Panc1 (cell line): ENCODE data around the gene MAST3. TPM values are rescaled to one million over a fixed set of nuclear protein-coding genes. Genes with fewer than 3 reads are reported as not detected.

Source experiments
- ATAC-seq: fragments of 200-7000 bp; cut with Tn5 transposase; 2 replicates; pipeline ENCODE4 v1.9.1; 2020; ENCODE audit warnings: mild to moderate bottlenecking, moderate library complexity
- BruUV-seq: library from RNA; stranded (reverse); fragments of 400-500 nt; replicated peaks from 2 replicates; lab custom pipeline; 2021; lab: Mats Ljungman, UMichigan
- CTCF ChIA-PET: fragments of 300-600 bp; sonication (Branson Sonifier 250); formaldehyde crosslinking; loops from one replicate; lab custom pipeline; 2022; ENCODE audit warnings: antibody characterized with exemption; lab: Charles Lee
- POLR2A ChIA-PET: fragments of 300-600 bp; sonication (Branson Sonifier 250); formaldehyde crosslinking; loops from one replicate; lab custom pipeline; 2022; ENCODE audit warnings: antibody characterized with exemption; lab: Charles Lee
- DNase-seq: peaks from one replicate; pipeline ENCODE4 v3.0.0-alpha.2; 2010; ENCODE audit warnings: low read depth, low spot score
- H3K27ac ChIP-seq: 2 replicates; pipeline ENCODE4 v1.5.1; 2011; ENCODE audit warnings: mild to moderate bottlenecking, low read length, inconsistent platforms
- H3K27me3 ChIP-seq: fragments of 200-500 bp; sonication (Bioruptor generic); 2 replicates; pipeline ENCODE4 v1.6.0; 2014; ENCODE audit warnings: low read length, inconsistent platforms; ENCODE audit not compliant: control insufficient read depth, insufficient read depth
- H3K36me3 ChIP-seq: fragments of 200-500 bp; sonication (Bioruptor generic); 2 replicates; pipeline ENCODE4 v1.5.1; 2014; ENCODE audit warnings: inconsistent platforms, mild to moderate bottlenecking, low read length, moderate library complexity; ENCODE audit not compliant: control insufficient read depth, insufficient read depth
- H3K4me1 ChIP-seq: 2 replicates; pipeline ENCODE4 v1.5.1; 2011; ENCODE audit warnings: inconsistent platforms, mild to moderate bottlenecking, low read length, moderate library complexity; ENCODE audit not compliant: control insufficient read depth, insufficient read depth
- H3K4me3 ChIP-seq, 2 experiments: 2 replicates each; pipeline ENCODE4 v1.5.1; 2011 to 2012; ENCODE audit warnings: low read depth in 2 of 2, low read length in 2 of 2, mild to moderate bottlenecking in 2 of 2, inconsistent platforms in 1 of 2, moderate library complexity in 1 of 2
- H3K9me3 ChIP-seq: fragments of 200-500 bp; sonication (Bioruptor generic); 2 replicates; pipeline ENCODE4 v1.5.1; 2014; ENCODE audit warnings: low read depth, mild to moderate bottlenecking, inconsistent platforms, low read length, moderate library complexity; ENCODE audit not compliant: control insufficient read depth, insufficient read depth
- CTCF ChIP-seq: fragments of 450-650 bp; IDR thresholded peaks from 2 replicates; pipeline ENCODE4 v1.5.1; 2017; ENCODE audit warnings: mild to moderate bottlenecking
- POLR2AphosphoS5 ChIP-seq: IDR thresholded peaks from 2 replicates; pipeline ENCODE4 v1.6.1; 2012; ENCODE audit warnings: mild to moderate bottlenecking, low read depth, low read length, moderate library complexity
- REST ChIP-seq, 2 experiments: IDR thresholded peaks; 2 replicates each; pipeline ENCODE4 v1.6.1; 2011 to 2012; ENCODE audit warnings: low read depth in 2 of 2, control low read depth in 1 of 2, low read length in 1 of 2, mild to moderate bottlenecking in 1 of 2, moderate library complexity in 1 of 2; ENCODE audit not compliant: insufficient read depth in 1 of 2
- SIN3A ChIP-seq: IDR thresholded peaks from 2 replicates; pipeline ENCODE4 v1.6.1; 2012; ENCODE audit warnings: low read depth, mild to moderate bottlenecking, low read length, moderate library complexity, borderline replicate concordance; ENCODE audit not compliant: insufficient read depth
- TCF7L2 ChIP-seq: IDR thresholded peaks from 2 replicates; pipeline ENCODE4 v1.6.1; 2011; ENCODE audit warnings: mild to moderate bottlenecking, low read depth, low read length, inconsistent platforms
- in situ Hi-C: cut with HindIII; loops from 2 replicates; pipeline ENCODE4 v1.10.0; 2016; ENCODE audit warnings: low sequenced_read_pairs, low pct_unique_long_range_greater_than_20kb
- intact Hi-C: fragments of 100-400 bp; cut with micrococcal nuclease; formaldehyde crosslinking; loops from one replicate; pipeline ENCODE4 v1.10.0; 2022; ENCODE audit not compliant: unreplicated experiment
- total RNA-seq: library from RNA; stranded (reverse); gene quantifications from one replicate; pipeline ENCODE4 v1.2.1, GENCODE V29; 2021; ENCODE audit not compliant: unreplicated experiment

The MAST3 gene
- total RNA-seq, 1 experiment from 2014 or later, result 13.1 TPM

- DNase-seq (no peak), ATAC-seq (no peak)
- intact Hi-C loops (no loop called here), in situ Hi-C loops (no loop called here)
- no peaks in the 10 kb centered on the region for H3K27me3 ChIP-seq
- no peak overlapping the region for H3K27ac ChIP-seq
- TF ChIP-seq SIN3A (no peak), CTCF (no peak), TCF7L2 (no peak), POLR2AphosphoS5 (no peak), REST (IDR thresholded peaks at IDR 0.05; ENCODE audit: insufficient read depth in 1 of 2, low read depth in 2 of 2, low read length in 1 of 2) (no peak)
- H3K36me3 ChIP-seq, result no peaks in the 10 kb centered on the region
- H3K9me3 ChIP-seq, result no peaks in the 10 kb centered on the region
- H3K4me3 ChIP-seq, result no peak overlapping the region
- H3K4me1 ChIP-seq, result peaks cover 10% of the 10 kb centered on the region
- BruUV-seq, result no TSS peak
- POLR2A ChIA-PET, result no interaction called here
- CTCF ChIA-PET, result no interaction called here
These were observed 22.5 kb downstream of the MAST3 start for GRCh38 chr19:18120127-18120526.

GRCh38 chr19:18121166-18121565 is 23.6 kb downstream of the MAST3 start:
- H3K4me1 ChIP-seq, result peaks cover 10% of the 10 kb centered on the region
- DNase-seq (no peak), ATAC-seq (no peak)
- H3K27ac ChIP-seq, result no peak overlapping the region
- in situ Hi-C loops, result no loop called here
- no peaks in the 10 kb centered on the region for H3K36me3 ChIP-seq
- no peaks in the 10 kb centered on the region for H3K9me3 ChIP-seq
- ChIA-PET CTCF (no interaction called here), POLR2A (no interaction called here)
- TF ChIP-seq TCF7L2 (no peak), CTCF (no peak), REST (IDR thresholded peaks at IDR 0.05; ENCODE audit: insufficient read depth in 1 of 2, low read depth in 2 of 2, low read length in 1 of 2) (no peak), POLR2AphosphoS5 (no peak), SIN3A (no peak)
- no peaks in the 10 kb centered on the region for H3K27me3 ChIP-seq
- intact Hi-C loops, result no loop called here
- H3K4me3 ChIP-seq, result no peak overlapping the region
- no TSS peak for BruUV-seq
